A673 (cell line): ENCODE results near the gene C12orf56. TPM values are rescaled to one million over a fixed set of nuclear protein-coding genes. Genes with fewer than 3 reads are reported as not detected.
"Not testable (repeated sequence)": the region's sequence is repeated elsewhere in the genome, so short reads cannot be mapped to it uniquely, and the experiment has no call there.

Source experiments
- BruUV-seq: library from RNA; stranded (reverse); fragments of 400-500 nt; replicated peaks from 2 replicates; lab custom pipeline; 2021; lab: Mats Ljungman, UMichigan
- CTCF ChIA-PET: fragments of 300-600 bp; sonication (Branson Sonifier 250); formaldehyde crosslinking; loops from one replicate; lab custom pipeline; 2022; ENCODE audit warnings: antibody characterized with exemption; lab: Charles Lee
- POLR2A ChIA-PET: fragments of 300-600 bp; sonication (Branson Sonifier 250); formaldehyde crosslinking; loops from one replicate; lab custom pipeline; 2022; ENCODE audit warnings: antibody characterized with exemption; ENCODE audit not compliant: low non-redundant PET; lab: Charles Lee
- DNase-seq: peaks from one replicate; pipeline ENCODE4 v3.0.0-alpha.2; 2015; ENCODE audit warnings: low spot score
- H3K27ac ChIP-seq: fragments of 200-600 bp; sonication (generic); 2 replicates; pipeline ENCODE4 v1.5.1; 2016; ENCODE audit warnings: mixed run types, low read depth, mild to moderate bottlenecking, mixed read lengths, antibody characterized with exemption, low read length; ENCODE audit not compliant: poor library complexity, severe bottlenecking
- H3K27me3 ChIP-seq: fragments of 200-600 bp; sonication (generic); replicated peaks from 2 replicates; pipeline ENCODE4 v1.6.1; 2017; ENCODE audit warnings: mixed run types, low read depth, mild to moderate bottlenecking, mixed read lengths, antibody characterized with exemption, low read length; ENCODE audit not compliant: insufficient read depth, poor library complexity
- H3K36me3 ChIP-seq: fragments of 200-600 bp; sonication (generic); 2 replicates; pipeline ENCODE4 v1.6.1; 2016; ENCODE audit warnings: mixed run types, mild to moderate bottlenecking, mixed read lengths, antibody characterized with exemption, low read length; ENCODE audit not compliant: insufficient read depth, poor library complexity, severe bottlenecking
- H3K4me1 ChIP-seq: fragments of 200-600 bp; sonication (generic); 2 replicates; pipeline ENCODE4 v1.6.1; 2017; ENCODE audit warnings: mixed run types, mild to moderate bottlenecking, mixed read lengths, antibody characterized with exemption, low read length; ENCODE audit not compliant: insufficient read depth, poor library complexity, severe bottlenecking
- H3K4me3 ChIP-seq: fragments of 200-600 bp; sonication (generic); 2 replicates; pipeline ENCODE4 v1.5.1; 2016; ENCODE audit warnings: low read depth, mixed run types, mild to moderate bottlenecking, mixed read lengths, low read length; ENCODE audit not compliant: poor library complexity, severe bottlenecking
- H3K9me3 ChIP-seq: fragments of 200-600 bp; sonication (generic); 2 replicates; pipeline ENCODE4 v1.6.1; 2016; ENCODE audit warnings: mixed run types, low read depth, mild to moderate bottlenecking, mixed read lengths, antibody characterized with exemption, low read length; ENCODE audit not compliant: poor library complexity, severe bottlenecking
- EZH2 ChIP-seq: fragments of 200-600 bp; sonication (generic); IDR thresholded peaks from 2 replicates; pipeline ENCODE4 v1.6.1; 2017; ENCODE audit warnings: borderline replicate concordance, low read depth, mild to moderate bottlenecking, mixed read lengths, antibody characterized with exemption, low read length; ENCODE audit not compliant: poor library complexity, severe bottlenecking
- intact Hi-C: fragments of 100-400 bp; cut with micrococcal nuclease; formaldehyde crosslinking; loops from one replicate; pipeline ENCODE4 v1.10.0; 2022; ENCODE audit not compliant: unreplicated experiment
- total RNA-seq: library from RNA; stranded (reverse); gene quantifications from 2 replicates; pipeline ENCODE4 v1.2.3, GENCODE V29; 2021
- TF ChIP-seq, protein P1 (sequence below): fragments of 300-800, 200-600 bp; sonication (generic); conservative IDR thresholded peaks from 2 replicates; pipeline ENCODE4 v1.5.1; 2017; ENCODE audit warnings: low read depth, mild to moderate bottlenecking, antibody characterized with exemption, low read length, moderate library complexity, mixed read lengths

Gene C12orf56
- total RNA-seq, 1 experiment from 2014 or later: not detected

GRCh38 chr12:64352181-64352580 is 38.4 kb downstream of the C12orf56 start:
- Histone ChIP-seq H3K4me3 (no peak overlapping the region), H3K27me3 (no peaks in the 10 kb centered on the region), H3K27ac (no peak overlapping the region), H3K36me3 (no peaks in the 10 kb centered on the region), H3K4me1 (no peaks in the 10 kb centered on the region), H3K9me3 (no peaks in the 10 kb centered on the region)
- CTCF ChIA-PET: no interaction called here
- POLR2A ChIA-PET: no interaction called here
- TF ChIP-seq, protein P1, sequence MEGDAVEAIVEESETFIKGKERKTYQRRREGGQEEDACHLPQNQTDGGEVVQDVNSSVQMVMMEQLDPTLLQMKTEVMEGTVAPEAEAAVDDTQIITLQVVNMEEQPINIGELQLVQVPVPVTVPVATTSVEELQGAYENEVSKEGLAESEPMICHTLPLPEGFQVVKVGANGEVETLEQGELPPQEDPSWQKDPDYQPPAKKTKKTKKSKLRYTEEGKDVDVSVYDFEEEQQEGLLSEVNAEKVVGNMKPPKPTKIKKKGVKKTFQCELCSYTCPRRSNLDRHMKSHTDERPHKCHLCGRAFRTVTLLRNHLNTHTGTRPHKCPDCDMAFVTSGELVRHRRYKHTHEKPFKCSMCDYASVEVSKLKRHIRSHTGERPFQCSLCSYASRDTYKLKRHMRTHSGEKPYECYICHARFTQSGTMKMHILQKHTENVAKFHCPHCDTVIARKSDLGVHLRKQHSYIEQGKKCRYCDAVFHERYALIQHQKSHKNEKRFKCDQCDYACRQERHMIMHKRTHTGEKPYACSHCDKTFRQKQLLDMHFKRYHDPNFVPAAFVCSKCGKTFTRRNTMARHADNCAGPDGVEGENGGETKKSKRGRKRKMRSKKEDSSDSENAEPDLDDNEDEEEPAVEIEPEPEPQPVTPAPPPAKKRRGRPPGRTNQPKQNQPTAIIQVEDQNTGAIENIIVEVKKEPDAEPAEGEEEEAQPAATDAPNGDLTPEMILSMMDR: peak; percentile 50
- no peak for TF ChIP-seq EZH2
- peak; percentile 15 for DNase-seq
- no TSS peak for BruUV-seq
- intact Hi-C loops: no loop called here

- no TSS peak for BruUV-seq
- H3K27me3 ChIP-seq: no peaks in the 10 kb centered on the region
- no peaks in the 10 kb centered on the region for H3K4me1 ChIP-seq
- no peak for DNase-seq
- H3K9me3 ChIP-seq: no peaks in the 10 kb centered on the region
- no peak for TF ChIP-seq EZH2
- TF ChIP-seq, protein P1: no peak
- intact Hi-C loops: no loop called here
- ChIA-PET CTCF (no interaction called here), POLR2A (no interaction called here)
- no peak overlapping the region for H3K27ac ChIP-seq
- no peaks in the 10 kb centered on the region for H3K36me3 ChIP-seq
- H3K4me3 ChIP-seq: no peak overlapping the region
Measured at GRCh38 chr12:64351265-64351664, 39.3 kb downstream of the C12orf56 start.

- CTCF ChIA-PET: no interaction called here
- DNase-seq: no peak
- Histone ChIP-seq H3K36me3 (no peaks in the 10 kb centered on the region), H3K27me3 (no peaks in the 10 kb centered on the region), H3K4me1 (no peaks in the 10 kb centered on the region), H3K27ac (no peak overlapping the region), H3K4me3 (no peak overlapping the region), H3K9me3 (no peaks in the 10 kb centered on the region)
- TF ChIP-seq, protein P1: no peak
- TF ChIP-seq EZH2: no peak
- BruUV-seq: no TSS peak
- POLR2A ChIA-PET: no interaction called here
- intact Hi-C loops: no loop called here
Measured at GRCh38 chr12:64347630-64348029, 42.9 kb downstream of the C12orf56 start.

DNA sequence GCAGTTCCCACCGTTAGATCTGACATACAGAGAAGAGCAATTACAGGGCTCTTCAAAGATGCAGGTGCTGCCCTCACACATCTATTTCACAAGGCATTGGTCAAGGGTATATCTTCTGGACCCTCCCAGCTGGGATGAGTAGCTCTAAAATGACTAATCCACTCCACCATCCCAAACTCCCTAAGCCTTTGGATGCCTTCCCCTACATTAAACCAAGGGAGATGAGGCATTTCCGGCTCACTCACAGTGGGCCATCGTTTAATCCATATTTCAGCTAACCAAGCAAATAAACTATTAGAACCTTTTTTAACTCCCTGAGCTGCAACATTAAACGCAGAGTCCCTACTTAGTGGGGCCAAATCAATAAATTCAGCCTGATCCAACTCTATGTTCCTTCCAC is 45.9 kb downstream of the C12orf56 start:
- H3K36me3 ChIP-seq, BruUV-seq, intact Hi-C loops, DNase-seq, H3K4me1 ChIP-seq, H3K27ac ChIP-seq, POLR2A ChIA-PET, H3K27me3 ChIP-seq, H3K9me3 ChIP-seq, H3K4me3 ChIP-seq, CTCF ChIA-PET: not testable (repeated sequence)

DNA sequence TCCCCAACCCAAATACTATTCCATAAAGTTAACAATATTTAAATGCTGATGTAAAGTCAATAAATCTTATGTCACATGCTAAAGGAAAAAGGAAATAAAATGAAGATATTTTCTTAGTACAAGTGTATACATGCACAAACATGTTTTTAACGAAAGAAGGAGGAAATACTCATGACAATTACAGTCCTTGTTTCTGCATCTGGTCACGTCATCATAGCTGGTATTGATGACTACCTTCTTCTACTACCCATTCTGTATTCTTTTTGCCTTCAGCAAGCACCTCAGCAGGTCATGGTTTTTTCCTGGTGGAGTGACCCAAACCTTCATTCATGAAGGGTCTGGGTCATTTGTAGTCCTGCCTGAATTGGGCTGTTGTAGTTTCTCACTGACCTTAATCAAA is 50.0 kb downstream of the C12orf56 start:
- CTCF ChIA-PET, H3K4me3 ChIP-seq, H3K27ac ChIP-seq, H3K27me3 ChIP-seq, DNase-seq, BruUV-seq, POLR2A ChIA-PET, H3K9me3 ChIP-seq, H3K36me3 ChIP-seq, intact Hi-C loops, H3K4me1 ChIP-seq: not testable (repeated sequence)
